22Rv1 (cell line): ENCODE measurements around the gene ENAH.

Source experiments
- ZFX ChIP-seq: fragments of 450-650 bp; IDR thresholded peaks from 2 replicates; pipeline ENCODE4 v1.6.1; 2017; ENCODE audit warnings: antibody characterized with exemption, borderline replicate concordance
- TF ChIP-seq, protein P1 (sequence below): fragments of 450-650 bp; IDR thresholded peaks from 2 replicates; pipeline ENCODE4 v1.5.1; 2017; ENCODE audit warnings: mild to moderate bottlenecking

DNA sequence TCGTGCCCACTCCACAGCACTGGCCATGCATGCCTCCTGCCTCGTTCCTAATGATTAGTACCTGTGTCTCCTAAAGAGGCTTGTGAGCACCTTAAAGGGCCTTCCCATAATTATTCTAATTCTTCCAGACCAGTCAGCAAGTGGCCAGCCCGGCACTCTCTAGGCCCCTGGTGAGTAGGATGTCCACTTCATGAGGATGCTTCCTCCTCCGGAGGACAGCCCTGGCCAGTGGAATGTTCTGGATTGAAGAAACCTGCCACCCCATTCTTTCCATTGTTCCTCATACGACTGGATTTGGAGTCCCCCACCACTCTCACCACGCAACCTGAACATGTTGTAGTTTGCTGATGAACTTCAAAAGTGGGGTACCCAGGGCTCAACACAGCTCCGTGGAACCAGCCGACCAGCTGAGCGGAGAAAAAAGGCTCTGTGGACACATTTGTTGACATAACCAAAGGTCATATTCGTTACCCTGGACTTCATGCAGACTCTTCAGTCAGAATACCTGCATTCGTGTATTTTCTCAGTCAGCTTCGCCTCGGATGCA is 178.4 kb downstream of the ENAH start:
- TF ChIP-seq, protein P1, sequence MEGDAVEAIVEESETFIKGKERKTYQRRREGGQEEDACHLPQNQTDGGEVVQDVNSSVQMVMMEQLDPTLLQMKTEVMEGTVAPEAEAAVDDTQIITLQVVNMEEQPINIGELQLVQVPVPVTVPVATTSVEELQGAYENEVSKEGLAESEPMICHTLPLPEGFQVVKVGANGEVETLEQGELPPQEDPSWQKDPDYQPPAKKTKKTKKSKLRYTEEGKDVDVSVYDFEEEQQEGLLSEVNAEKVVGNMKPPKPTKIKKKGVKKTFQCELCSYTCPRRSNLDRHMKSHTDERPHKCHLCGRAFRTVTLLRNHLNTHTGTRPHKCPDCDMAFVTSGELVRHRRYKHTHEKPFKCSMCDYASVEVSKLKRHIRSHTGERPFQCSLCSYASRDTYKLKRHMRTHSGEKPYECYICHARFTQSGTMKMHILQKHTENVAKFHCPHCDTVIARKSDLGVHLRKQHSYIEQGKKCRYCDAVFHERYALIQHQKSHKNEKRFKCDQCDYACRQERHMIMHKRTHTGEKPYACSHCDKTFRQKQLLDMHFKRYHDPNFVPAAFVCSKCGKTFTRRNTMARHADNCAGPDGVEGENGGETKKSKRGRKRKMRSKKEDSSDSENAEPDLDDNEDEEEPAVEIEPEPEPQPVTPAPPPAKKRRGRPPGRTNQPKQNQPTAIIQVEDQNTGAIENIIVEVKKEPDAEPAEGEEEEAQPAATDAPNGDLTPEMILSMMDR, result no peak
- TF ChIP-seq ZFX, result no peak
